Spleen (tissue), 11 donors: ENCODE measurements around the gene EEF2K. TPM values are rescaled to one million over a fixed set of nuclear protein-coding genes. Genes with fewer than 3 reads are reported as not detected.
A peak's percentile ranks its signal among the peaks of the same experiment; 100 is the strongest.

Source experiments
- DNase-seq: peaks from one replicate; pipeline ENCODE4 v3.0.0-alpha.2; 2020
- H3K27ac ChIP-seq, 8 donors: fragments of 200-600 bp; sonication (generic) in 7 of 8; 1 replicate in 4 of 8; 2 replicates in 4 of 8; pipeline versions ENCODE4 v1.5.0 to v1.8.0; 2016 to 2021; ENCODE audit warnings: inconsistent platforms in 4 of 8, mild to moderate bottlenecking in 4 of 8, moderate library complexity in 1 of 8
- H3K27me3 ChIP-seq, 7 donors: fragments of 200-600 bp; sonication (generic) in 6 of 7; replicated peaks in 1 of 7; 1 replicate in 4 of 7; 2 replicates in 3 of 7; pipeline versions ENCODE4 v1.5.0 to v1.8.0; 2016 to 2021; ENCODE audit warnings: inconsistent platforms in 3 of 7, mild to moderate bottlenecking in 1 of 7
- H3K36me3 ChIP-seq, 6 donors: fragments of 200-600 bp; sonication (generic) in 5 of 6; 1 replicate in 4 of 6; 2 replicates in 2 of 6; pipeline versions ENCODE4 v1.5.0 to v1.8.0; 2016 to 2021; ENCODE audit warnings: inconsistent platforms in 2 of 6
- H3K4me1 ChIP-seq, 6 donors: fragments of 200-600 bp; sonication (generic) in 5 of 6; 1 replicate in 3 of 6; 2 replicates in 3 of 6; pipeline versions ENCODE4 v1.5.0 to v1.8.0; 2016 to 2021; ENCODE audit warnings: inconsistent platforms in 3 of 6
- H3K4me3 ChIP-seq, 8 donors: fragments of 200-600 bp; sonication (generic) in 7 of 8; 1 replicate in 4 of 8; 2 replicates in 4 of 8; pipeline versions ENCODE4 v1.5.0 to v1.8.0; 2016 to 2021; ENCODE audit warnings: inconsistent platforms in 4 of 8, mild to moderate bottlenecking in 4 of 8, moderate library complexity in 2 of 8
- H3K9me3 ChIP-seq, 8 donors: fragments of 200-600 bp; sonication (generic) in 7 of 8; 1 replicate in 4 of 8; 2 replicates in 4 of 8; pipeline versions ENCODE4 v1.5.0 to v1.8.0; 2016 to 2021; ENCODE audit warnings: inconsistent platforms in 4 of 8
- POLR2A ChIP-seq, 3 donors: fragments of 450-650 bp; IDR thresholded peaks; one replicate each; pipeline ENCODE4 v1.5.1; 2017; ENCODE audit warnings: antibody characterized with exemption in 3 of 3, mild to moderate bottlenecking in 1 of 3
- POLR2AphosphoS5 ChIP-seq, 3 donors: sonication (generic); formaldehyde crosslinking; IDR thresholded peaks; one replicate each; pipeline ENCODE4 v1.5.1; 2017; ENCODE audit warnings: antibody characterized with exemption in 3 of 3
- WGBS, 5 donors: extraction: QIAGEN DNeasy Blood & Tissue Kit in 3 of 5; methylation state at CpG; one replicate each; pipeline versions ENCODE4 v1.1.5 to v1.1.7; 2013 to 2018; 5-methylcytosine and 5-hydroxymethylcytosine counted together
- intact Hi-C: fragments of 100-400 bp; cut with DNase I; formaldehyde crosslinking; loops from one replicate; pipeline ENCODE4 v1.15.0; 2023; ENCODE audit warnings: low total_unique reads
- polyA plus RNA-seq, 3 donors: library from polyadenylated mRNA; stranded (reverse); fragments of 200-250 nt; gene quantifications; one replicate each; pipeline ENCODE4 v1.2.1, GENCODE V29; 2013
- total RNA-seq, 7 donors: library from RNA; depleted of rRNA in 3 of 7; stranded (reverse); fragments of >200 nt in 3 of 7; fragmentation: NEBNext Ultra II Directional in 4 of 7; extraction: Animal tissue kit (Norgen Biotek cat#: 25700) in 4 of 7; gene quantifications; one replicate each; pipeline versions ENCODE4 v1.1.0 to v1.2.1, GENCODE V29; 2016 to 2021
- TF ChIP-seq, protein P1 (sequence below), 11 experiments: fragments of 200-600 bp in 7 of 11; fragments of 450-650 bp in 4 of 11; sonication (generic) in 4 of 11; IDR thresholded peaks in 8 of 11; conservative IDR thresholded peaks in 3 of 11; 1 replicate in 7 of 11; 2 replicates in 4 of 11; pipeline versions ENCODE4 v1.4.0 to v1.8.0; 2016 to 2021; ENCODE audit warnings: antibody characterized with exemption in 11 of 11, inconsistent platforms in 4 of 11, mild to moderate bottlenecking in 1 of 11
- donor health status: healthy with polysubstance abuse.
- donor health status: DM: no; HTN: no; CAD: no; lungs with moderate emphysema.
- donor health status: DM: no; HTN: no; CAD: no.
- donor health status: Bipolar disorder and iron deficiency.
- donor health status: healthy.
- donor health status: DM: no; HTN: no; CAD: no.
- donor health status: DM: yes; HTN: yes; CAD: no.

EEF2K gene
- total and polyA plus RNA-seq, 10 donors = 2.4 to 37.7 (median 24.4) TPM

DNA sequence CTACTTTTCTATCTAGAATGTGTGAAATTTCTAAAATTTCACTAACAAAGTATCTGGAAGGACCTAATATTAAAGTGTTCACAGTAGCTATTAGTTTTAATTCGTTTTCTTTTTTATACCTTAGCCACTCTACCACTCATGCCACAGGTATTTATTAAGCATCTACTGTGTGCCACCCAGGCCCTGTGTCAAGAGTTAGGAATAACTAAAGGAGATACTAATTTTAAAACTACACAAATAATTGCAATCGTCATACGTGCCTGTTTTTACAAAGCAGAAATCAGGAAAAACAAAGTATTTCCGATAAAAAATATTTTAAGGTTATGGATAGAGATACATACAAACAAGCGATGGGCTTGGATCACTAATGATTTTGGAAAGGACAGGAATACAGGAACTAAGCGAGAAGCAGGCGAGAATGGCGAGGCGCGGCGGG, 483 bp upstream of the EEF2K start:
- H3K9me3 ChIP-seq = peaks cover 0 to 1% (median 0%) of the 10 kb centered on the region in 8 donors
- no peaks in the 10 kb centered on the region for H3K27me3 ChIP-seq
- WGBS, 5 donors = 4 to 10% (median 8%) methylated on average over 11 of the region's 11 CpGs
- intact Hi-C loops = loop anchor here (5.0 kb wide), 1 partner anchor 92 kb away; the partner anchor contains the start of gene POLR3E
- H3K4me3 ChIP-seq = peak overlapping the region in 7 of 8 donors; percentile 92 to 100 (median 97)
- no peak for TF ChIP-seq POLR2AphosphoS5 (IDR thresholded peaks at IDR 0.05)
- no peak for TF ChIP-seq POLR2A (IDR thresholded peaks at IDR 0.05)
- TF ChIP-seq, protein P1, sequence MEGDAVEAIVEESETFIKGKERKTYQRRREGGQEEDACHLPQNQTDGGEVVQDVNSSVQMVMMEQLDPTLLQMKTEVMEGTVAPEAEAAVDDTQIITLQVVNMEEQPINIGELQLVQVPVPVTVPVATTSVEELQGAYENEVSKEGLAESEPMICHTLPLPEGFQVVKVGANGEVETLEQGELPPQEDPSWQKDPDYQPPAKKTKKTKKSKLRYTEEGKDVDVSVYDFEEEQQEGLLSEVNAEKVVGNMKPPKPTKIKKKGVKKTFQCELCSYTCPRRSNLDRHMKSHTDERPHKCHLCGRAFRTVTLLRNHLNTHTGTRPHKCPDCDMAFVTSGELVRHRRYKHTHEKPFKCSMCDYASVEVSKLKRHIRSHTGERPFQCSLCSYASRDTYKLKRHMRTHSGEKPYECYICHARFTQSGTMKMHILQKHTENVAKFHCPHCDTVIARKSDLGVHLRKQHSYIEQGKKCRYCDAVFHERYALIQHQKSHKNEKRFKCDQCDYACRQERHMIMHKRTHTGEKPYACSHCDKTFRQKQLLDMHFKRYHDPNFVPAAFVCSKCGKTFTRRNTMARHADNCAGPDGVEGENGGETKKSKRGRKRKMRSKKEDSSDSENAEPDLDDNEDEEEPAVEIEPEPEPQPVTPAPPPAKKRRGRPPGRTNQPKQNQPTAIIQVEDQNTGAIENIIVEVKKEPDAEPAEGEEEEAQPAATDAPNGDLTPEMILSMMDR (IDR thresholded peaks at IDR 0.05 in 8 of 11, conservative IDR thresholded peaks at IDR 0.05 in 3 of 11) = no peak
- H3K4me1 ChIP-seq = peaks cover 13 to 58% (median 35%) of the 10 kb centered on the region in 6 donors
- H3K27ac ChIP-seq = peak overlapping the region; percentile 43 to 93 (median 87)
- DNase-seq = no peak
- peaks cover 0 to 5% (median 0%) of the 10 kb centered on the region in 6 donors for H3K36me3 ChIP-seq

DNA sequence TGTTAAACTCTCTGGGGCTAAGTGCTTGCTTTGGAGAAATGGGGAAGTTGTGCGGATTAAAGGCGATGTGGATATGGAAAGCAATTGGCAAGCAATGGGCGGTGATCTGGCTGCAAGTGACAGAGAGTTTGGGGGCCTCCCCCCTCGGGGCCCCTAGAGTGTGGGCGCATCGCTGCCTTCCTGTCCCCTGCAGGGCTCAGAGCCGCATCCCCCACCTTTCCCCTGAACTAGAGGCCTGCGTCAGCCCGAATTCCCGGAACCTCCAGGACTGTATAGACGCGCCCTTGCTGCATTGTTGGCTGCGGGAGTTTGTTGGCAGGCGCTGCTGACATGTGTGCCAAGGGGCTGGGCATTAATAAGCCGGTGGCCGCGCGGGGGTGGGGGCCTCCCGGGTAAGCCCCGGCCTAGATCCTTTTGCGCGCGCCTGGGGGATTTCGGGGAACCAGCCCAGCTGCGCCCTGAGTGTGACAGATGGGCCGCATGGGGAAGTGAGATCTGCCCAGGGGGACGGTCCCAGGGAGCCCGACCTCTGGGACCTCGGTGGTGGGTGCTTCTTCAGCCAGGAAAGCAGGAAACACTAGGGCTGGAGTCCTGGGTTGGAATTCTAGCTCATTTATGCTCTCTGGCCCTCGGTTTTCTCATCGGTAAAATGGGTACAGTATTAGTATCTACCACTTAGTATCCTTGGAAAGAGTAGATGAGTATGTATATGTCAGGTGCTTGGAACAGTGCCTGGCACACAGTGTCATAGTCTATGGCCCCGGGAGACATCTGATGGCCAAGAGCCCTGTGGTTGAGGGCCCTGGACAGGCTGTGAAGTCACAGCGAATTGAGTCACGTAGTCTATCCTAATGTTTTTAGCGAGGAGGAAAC, 1.0 kb downstream of the EEF2K start:
- H3K4me1 ChIP-seq = peaks cover 13 to 64% (median 35%) of the 10 kb centered on the region in 6 donors
- H3K36me3 ChIP-seq = peaks cover 0 to 19% (median 0%) of the 10 kb centered on the region in 6 donors
- DNase-seq = peak; percentile 92
- TF ChIP-seq POLR2AphosphoS5 (IDR thresholded peaks at IDR 0.05) (peak; percentile 58 to 79 (median 77)), POLR2A (IDR thresholded peaks at IDR 0.05) (no peak)
- TF ChIP-seq, protein P1 (IDR thresholded peaks at IDR 0.05 in 8 of 11, conservative IDR thresholded peaks at IDR 0.05 in 3 of 11) = no peak
- peaks cover 0 to 5% (median 0%) of the 10 kb centered on the region in 8 donors for H3K9me3 ChIP-seq
- peak overlapping the region; percentile 54 to 93 (median 87) for H3K27ac ChIP-seq
- H3K4me3 ChIP-seq = peak overlapping the region; percentile 71 to 100 (median 97)
- intact Hi-C loops = loop anchor here (5.0 kb wide), 1 partner anchor 90 kb away; the partner anchor contains the start of gene POLR3E
- 8 to 9% (median 9%) methylated on average over 28 to 35 of the region's 35 CpGs for WGBS, 5 donors
- H3K27me3 ChIP-seq = no peaks in the 10 kb centered on the region

- 55 to 78% (median 74%) methylated on average over 10 of the region's 10 CpGs for WGBS, 5 donors
- TF ChIP-seq, protein P1 (IDR thresholded peaks at IDR 0.05 in 8 of 11, conservative IDR thresholded peaks at IDR 0.05 in 3 of 11) = no peak
- no peak for TF ChIP-seq POLR2AphosphoS5 (IDR thresholded peaks at IDR 0.05)
- TF ChIP-seq POLR2A (IDR thresholded peaks at IDR 0.05) = no peak
- Histone ChIP-seq H3K27ac (peak overlapping the region in 7 of 8 donors; percentile 67 to 93 (median 88)), H3K4me1 (peaks cover 13 to 64% (median 35%) of the 10 kb centered on the region in 6 donors), H3K9me3 (peaks cover 0 to 5% (median 0%) of the 10 kb centered on the region in 8 donors), H3K36me3 (peaks cover 0 to 27% (median 4%) of the 10 kb centered on the region in 6 donors), H3K4me3 (peak overlapping the region; percentile 71 to 100 (median 97)), H3K27me3 (no peaks in the 10 kb centered on the region)
- no peak for DNase-seq
- intact Hi-C loops = loop anchor here (5.0 kb wide), 1 partner anchor 89 kb away; the partner anchor contains the start of gene POLR3E
Measured at GRCh38 chr16:22207715-22208360, 1.8 kb downstream of the EEF2K start.
